Left cardiac atrium (tissue), 2 donors: ENCODE results near the gene IL17RA. TPM values are rescaled to one million over a fixed set of nuclear protein-coding genes. Genes with fewer than 3 reads are reported as not detected.

Experiments used
- total RNA-seq, 2 donors: library from RNA; stranded (reverse); fragmentation: NEBNext Ultra II Directional; extraction: Animal tissue kit (Norgen Biotek cat#: 25700); gene quantifications; one replicate each; pipeline ENCODE4 v1.2.1, GENCODE V29; 2021
- donor health status: DM: no; HTN: yes; CAD: no; lungs with severe emphysema.
- donor health status: DM: yes; HTN: yes; CAD: no.

IL17RA gene
- total RNA-seq, 2 donors from 2014 or later: 11.6 to 15.4 TPM

Other genes with a start within 250 kb of the IL17RA start
- gene GAB4, start 76.8 kb upstream of the IL17RA start, total RNA-seq: not detected
- under 1 TPM; 0.80 to 0.97 TPM for gene TMEM121B, start 36.4 kb downstream of the IL17RA start, total RNA-seq
- gene HDHD5, start 74.3 kb downstream of the IL17RA start, total RNA-seq: 10 to 100 TPM; 36.0 to 37.5 TPM
- 10 to 100 TPM; 25.4 to 34.1 TPM for gene ADA2, start 134.4 kb downstream of the IL17RA start, total RNA-seq